ENCODE data around the gene CPSF4.
A peak's percentile ranks its signal among the peaks of the same experiment; 100 is the strongest.

DNA sequence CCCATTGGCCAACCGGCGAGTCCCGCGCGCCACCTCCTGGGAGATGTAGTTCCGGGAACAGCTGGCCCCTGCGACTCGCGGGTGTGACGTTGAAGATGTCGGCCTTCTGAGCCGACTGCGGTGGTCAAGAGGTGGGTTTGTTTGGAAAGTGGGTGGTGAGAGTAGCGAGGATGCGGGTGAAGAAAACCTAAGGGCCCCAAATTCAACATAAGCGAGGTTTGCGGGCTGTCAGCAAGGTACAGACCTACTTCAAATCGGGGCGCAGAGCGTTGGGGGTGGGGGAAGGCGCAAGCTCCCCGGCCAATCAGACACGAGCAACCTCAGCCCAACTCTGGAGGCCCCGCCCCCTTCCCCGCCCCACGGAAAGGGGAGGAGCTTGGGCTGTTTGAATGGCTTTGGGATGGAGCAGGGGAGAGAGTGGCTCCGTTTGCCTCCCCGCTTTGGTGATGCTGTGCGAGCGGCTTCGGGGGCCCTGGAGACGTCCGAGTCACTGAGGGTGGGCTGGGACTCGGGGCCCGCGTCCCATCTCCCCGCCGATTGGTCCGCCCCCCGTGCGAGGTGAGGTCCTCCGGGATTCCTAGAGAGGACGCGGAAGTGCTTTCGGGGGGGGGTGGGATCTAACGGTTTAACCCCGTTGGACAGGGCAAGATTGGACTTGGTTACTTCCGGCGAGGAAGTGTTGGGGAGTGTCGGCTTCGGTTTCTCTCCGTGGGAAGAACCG lies 66.0 kb downstream of the CPSF4 start, which contains the start of gene ZKSCAN5:
- TF ChIP-seq, protein P1, sequence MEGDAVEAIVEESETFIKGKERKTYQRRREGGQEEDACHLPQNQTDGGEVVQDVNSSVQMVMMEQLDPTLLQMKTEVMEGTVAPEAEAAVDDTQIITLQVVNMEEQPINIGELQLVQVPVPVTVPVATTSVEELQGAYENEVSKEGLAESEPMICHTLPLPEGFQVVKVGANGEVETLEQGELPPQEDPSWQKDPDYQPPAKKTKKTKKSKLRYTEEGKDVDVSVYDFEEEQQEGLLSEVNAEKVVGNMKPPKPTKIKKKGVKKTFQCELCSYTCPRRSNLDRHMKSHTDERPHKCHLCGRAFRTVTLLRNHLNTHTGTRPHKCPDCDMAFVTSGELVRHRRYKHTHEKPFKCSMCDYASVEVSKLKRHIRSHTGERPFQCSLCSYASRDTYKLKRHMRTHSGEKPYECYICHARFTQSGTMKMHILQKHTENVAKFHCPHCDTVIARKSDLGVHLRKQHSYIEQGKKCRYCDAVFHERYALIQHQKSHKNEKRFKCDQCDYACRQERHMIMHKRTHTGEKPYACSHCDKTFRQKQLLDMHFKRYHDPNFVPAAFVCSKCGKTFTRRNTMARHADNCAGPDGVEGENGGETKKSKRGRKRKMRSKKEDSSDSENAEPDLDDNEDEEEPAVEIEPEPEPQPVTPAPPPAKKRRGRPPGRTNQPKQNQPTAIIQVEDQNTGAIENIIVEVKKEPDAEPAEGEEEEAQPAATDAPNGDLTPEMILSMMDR (IDR thresholded peaks at IDR 0.05; ENCODE audit: low read depth, low read length), result no peak
- TF ChIP-seq POLR2A (IDR thresholded peaks at IDR 0.05; ENCODE audit: extremely low read depth, insufficient read length), result peak; percentile 89
- TF ChIP-seq, protein P2, sequence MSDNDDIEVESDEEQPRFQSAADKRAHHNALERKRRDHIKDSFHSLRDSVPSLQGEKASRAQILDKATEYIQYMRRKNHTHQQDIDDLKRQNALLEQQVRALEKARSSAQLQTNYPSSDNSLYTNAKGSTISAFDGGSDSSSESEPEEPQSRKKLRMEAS (IDR thresholded peaks at IDR 0.05; ENCODE audit: low read depth, low read length), result peak; percentile 81
